ENCODE results near the gene ASPSCR1.

- TF ChIP-seq GATA2 (IDR thresholded peaks at IDR 0.05; ENCODE audit: low read depth, low read length) (no peak), GATA3 (IDR thresholded peaks at IDR 0.05; ENCODE audit: low read depth, low read length) (no peak)
Measured at GRCh38 chr17:82034371-82035011, 57.1 kb downstream of the ASPSCR1 start.
